Stimulated activated CD4-positive, alpha-beta T cell treated with anti-CD3 and anti-CD28 coated beads, Interleukin-4, amount 100 ng/mL, for 48 hours (primary cell): Measurements from ENCODE around the gene MACROD2.
"Not testable (repeated sequence)": the region's sequence is repeated elsewhere in the genome, so short reads cannot be mapped to it uniquely, and the experiment has no call there.

Experiments used
- DNase-seq, 2 donors: peaks; one replicate each; pipeline ENCODE4 v3.0.0-alpha.2; 2020; ENCODE audit warnings: low read depth in 2 of 2

MACROD2 gene

DNA sequence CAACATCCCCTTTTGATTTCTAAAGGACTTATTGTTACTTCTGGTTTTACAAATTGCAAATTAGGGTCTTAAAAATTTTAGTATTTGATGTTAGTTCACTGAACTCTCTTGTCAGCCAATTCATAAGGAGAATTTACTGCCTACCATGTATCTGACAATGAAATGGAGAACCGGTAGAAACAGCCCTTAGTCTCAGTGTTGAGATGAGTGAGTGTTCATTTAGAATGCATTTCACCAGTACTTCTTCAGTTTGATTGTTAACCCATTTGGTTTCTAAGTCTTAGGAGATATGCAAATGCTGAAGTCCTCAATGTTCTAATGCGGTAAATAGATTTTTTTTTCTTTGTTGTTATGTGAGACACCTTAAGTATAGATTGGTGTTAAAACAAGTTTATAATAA is 958.4 kb downstream of the MACROD2 start:
- no peak for DNase-seq

DNA sequence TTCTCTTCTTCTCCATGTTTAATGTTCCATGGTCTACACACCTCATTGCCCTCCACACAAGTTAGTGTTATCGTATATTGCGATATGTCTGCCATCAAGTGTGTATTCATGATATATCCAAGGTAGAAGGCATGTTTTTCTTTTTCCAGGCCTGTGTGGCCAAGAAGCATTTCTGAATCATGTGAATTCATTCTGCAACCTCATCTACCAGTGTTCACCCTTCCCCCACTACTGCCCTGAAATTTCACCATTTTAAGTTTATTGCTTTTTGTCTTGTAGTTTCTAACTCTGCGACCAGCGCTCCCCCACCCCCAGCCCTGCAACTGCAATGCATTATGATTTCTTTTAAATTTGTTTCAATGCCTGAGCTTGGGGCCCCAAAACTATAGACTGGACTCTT is 960.1 kb downstream of the MACROD2 start:
- DNase-seq, result no peak

DNA sequence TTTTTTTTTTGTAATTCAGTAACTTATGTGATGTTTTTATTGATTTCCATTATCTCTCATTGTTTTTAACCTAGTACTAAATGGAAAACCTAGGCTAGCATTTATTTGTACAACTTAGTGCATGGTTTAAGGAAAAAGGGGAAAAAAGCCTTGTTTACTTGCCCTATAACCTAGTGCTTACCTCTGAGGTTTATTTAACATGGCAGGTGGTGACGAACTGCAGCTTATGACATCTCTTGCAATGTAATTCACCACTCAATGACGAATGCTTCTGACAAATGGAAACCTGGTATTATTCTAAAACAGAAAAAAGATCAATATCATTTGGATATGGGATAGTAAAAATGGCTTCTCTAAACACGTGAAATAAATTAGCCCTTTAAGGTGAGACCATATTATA is 960.7 kb downstream of the MACROD2 start:
- no peak for DNase-seq

DNA sequence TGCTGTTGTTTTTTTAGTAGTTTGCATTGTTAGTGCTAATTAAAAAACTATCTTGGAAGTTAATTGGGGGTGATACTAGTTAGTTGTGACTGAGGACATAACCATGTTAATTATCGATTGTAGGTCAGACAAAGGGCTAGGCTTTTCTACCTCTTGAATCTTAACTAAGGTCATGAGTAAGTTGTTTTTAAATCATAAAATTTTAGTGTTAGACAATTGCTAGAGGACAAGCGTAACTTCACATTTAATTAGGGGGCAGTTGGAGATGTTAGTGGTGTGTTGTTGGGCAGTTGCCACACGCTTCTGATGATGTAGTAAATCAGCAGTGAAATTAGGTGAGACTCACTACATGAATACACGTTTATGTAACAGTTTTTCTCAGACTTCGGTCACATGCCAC is 961.2 kb downstream of the MACROD2 start:
- no peak for DNase-seq

DNA sequence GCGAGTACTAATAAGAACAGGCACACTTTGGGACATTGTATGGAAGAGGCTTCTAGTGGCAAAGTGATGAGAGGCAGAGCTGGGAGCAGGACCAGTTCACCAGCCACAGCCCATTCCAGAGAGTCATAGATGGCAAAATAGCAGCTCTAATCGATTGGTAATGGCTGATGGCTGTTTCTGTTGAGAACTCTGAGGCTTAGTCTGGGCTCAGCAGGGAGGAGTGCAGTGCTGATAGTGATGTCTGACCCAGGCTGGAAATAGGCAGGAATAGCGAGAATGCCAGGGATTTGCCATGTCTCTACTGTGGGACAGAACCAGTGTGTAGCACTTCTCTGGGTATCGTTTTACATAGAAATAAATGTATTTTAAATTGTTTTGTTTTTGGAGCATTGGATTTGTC is 962.1 kb downstream of the MACROD2 start:
- no peak for DNase-seq

DNA sequence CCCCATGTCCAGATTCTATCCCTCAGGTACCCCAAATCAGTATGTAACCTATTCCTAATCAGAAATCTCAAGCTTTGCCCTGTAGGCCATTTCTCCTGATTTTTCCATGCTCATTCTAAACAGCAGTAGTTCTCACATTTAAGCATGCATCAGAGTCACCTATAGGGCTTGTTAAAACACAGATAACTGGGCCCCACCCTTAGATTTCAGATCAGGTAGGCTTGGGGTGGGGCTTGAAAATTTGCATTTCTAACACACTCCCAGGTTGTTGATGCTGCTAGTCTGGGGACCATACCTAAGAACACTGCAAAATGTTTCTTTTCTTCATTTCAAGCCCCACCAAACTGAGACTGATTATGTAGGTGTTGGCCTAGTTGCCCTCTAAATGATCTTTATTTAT is 963.3 kb downstream of the MACROD2 start:
- no peak for DNase-seq

DNA sequence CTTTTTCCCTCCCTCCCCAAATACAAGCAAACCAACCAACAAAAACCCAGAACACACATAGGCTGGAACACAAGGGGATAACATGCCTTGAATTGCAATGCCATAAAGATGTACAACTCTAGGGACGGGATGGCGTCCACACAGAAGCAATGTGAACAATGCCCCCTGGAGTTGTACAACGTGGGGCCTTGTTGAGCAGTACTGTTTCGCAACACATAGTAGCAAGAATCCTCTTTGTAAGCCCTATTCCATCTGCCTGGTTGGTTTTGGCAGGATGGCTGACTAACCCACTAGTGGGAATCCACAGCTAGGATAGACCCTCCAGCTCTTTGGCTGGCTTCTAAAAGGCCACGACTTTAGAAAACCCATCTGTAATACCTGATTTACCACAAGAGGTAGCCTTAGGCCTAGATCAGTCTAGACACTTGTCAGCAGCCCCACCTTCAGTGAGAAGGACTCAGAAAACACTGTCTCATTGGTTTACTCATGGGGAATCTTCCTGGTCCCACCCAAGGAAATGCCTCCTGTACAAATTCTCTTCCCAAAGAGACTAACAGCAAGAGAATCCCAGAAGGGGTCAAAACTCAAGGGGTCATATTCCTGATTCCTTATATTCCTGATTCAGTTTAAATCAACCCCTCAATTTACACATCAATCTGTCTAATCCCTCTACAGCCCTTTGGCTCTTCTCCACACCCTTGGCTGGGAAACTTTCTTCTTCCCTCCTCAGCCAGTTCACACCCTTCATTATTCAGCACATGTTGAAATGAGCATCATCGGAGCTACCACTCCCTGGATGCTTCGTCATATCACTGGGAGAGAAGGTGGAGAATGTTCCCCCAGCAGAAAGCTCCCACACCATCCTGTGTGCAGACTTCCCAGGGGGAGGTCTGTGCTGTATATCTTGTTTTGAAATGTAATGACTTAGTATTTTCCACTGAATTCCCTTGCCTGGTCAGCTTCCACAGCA is 964.5 kb downstream of the MACROD2 start:
- no peak for DNase-seq

DNA sequence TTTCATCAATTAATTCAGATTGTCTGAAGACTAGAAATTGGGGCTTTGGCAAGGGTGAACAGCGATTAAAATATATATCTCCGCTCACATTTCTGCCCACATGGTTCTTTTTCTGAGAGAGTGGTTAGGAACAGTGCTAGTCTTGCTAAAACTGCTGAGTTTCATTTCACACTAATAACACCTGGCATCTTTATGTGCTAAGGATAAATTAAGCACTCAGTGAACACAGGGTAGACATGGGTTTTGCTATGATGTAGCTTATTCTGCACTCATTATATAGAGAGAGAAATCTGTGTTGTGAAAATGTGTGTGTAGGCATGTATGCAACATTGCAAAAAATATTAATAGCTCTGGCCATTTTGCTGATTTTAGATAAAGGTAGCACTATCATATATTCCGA is 965.5 kb downstream of the MACROD2 start:
- DNase-seq, result no peak

DNA sequence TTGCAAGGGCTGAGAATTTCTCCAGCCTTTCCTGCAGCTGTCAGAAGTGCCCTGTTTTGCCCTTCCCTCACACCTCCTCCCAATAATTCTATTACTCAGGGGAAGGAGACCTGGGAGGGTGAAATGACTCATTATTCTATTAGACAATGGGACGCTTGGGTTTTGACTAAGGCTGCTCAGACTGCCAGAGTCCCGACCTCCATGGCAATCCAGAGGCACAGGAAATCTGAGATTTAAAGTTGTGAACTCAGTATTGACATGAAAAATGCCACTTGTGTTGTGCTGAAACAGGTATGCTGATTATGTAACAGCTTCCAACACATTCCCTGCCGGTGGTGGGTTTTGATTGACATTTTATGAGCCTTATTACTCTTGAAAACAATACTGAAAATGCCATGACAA is 967.9 kb downstream of the MACROD2 start:
- DNase-seq, result no peak

DNA sequence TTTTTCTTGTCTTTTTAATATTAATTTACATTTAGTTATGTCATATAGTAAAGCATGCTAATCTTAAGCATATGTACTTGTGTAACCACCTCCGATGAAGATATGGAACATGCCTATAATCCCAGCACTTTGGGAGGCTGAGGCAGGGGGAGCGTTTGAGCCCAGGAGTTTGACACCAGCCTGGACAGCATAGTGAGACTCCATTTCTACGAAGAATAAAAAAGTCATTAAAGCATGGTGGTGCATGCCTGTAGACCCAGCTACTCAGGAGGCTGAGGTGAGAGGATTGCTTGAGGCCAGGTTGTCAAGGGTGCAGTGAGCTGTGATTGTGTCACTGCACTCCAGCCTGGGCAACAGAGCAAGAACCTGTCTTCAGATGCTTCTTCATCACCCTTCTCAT is 970.9 kb downstream of the MACROD2 start:
- DNase-seq, result no peak

DNA sequence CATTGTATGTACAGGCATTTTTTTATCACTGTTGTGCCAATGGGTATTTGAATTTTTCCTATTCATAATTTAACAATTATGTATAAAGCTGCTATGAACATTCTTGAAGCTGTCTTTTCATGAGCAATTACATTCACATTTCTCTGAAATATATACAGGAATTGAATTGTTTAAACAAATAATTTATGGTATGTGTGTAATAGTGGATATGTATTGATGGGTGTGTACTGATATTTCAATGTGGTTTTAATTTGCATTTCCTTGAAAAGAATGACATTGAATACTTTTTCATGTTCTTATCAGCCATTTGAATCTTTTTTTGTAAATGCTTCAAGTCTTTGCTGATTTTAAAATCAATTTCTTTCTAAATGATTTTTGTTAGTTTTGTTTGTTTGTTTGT is 971.5 kb downstream of the MACROD2 start:
- DNase-seq, result no peak

DNA sequence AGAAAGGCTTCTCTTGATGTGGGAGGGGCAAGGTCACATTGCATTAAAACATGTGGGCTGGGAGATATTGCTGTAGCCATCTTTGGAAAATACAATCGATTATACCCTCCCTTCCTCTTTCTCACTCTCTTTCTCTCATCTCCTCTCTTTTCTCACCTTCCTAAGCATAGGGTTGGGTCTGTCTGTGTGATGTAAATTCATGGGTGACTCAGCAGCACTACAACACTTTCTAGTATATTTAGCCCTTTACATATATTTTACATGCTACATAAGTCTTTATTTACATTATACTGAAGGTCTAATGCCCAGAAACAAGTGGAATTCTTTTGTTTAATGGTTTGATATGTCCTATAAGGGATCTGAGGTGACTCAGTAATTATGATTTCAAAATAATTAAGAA is 976.9 kb downstream of the MACROD2 start:
- no peak for DNase-seq

DNA sequence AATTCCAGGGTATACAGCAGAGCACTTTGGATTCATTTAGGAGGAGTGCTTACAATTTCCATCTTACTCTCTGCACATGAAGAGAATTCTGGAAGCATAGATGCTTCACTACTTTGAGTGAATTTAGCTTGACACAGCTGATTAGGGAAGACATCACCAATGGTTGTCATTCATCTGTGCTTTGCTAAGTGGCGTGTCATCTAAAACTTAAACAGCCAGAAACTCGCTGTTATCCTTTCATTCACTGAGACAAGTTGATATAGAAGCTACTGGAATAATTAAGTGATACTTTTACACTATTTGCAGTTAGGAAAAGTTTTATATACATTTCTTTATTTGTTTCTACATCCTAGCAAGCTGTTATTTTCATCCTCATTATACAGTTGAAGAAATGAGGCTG is 977.4 kb downstream of the MACROD2 start:
- DNase-seq, result no peak

DNA sequence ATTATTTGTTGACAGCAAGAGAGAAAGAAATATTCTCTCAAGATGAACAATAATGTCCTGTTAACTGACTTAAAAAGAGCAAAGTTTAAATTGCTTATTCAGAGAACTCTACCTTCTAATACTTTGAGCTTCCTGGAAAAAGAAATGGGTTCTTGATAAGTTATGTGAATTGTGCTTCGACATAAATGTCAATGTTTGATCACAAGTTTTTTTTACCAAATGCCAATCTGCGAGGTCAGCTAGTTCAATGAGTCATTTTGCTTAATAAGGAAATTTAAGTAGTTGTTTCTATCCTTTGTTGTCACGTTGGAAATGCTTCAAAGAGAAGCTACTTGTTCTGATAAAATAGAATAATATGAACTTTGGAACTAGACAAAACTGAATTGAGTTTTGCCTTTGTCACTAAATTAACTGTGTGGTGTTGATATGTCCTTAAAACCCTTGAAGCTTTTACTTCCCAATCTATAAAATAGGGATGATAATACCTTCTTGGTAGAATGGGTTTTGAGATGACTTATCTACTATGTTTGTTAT is 984.2 kb downstream of the MACROD2 start:
- DNase-seq, result no peak

DNA sequence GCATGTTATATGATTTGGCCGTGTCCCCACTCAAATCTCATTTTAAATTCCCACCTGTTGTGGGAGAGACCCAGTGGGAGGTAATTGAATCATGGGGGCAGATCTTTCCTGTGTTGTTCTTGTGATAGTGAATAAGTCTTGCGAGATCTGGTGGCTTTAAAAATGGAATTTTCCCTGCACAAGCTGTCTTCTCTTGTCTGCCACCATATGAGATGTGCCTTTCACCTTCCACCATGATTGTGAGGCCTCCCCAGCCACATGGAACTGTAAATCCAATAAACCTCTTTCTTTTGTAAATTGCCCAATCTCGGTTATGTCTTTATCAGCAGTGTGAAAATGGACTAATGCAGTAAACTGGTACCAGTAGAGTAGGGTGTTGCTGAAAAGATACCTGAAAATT is 986.2 kb downstream of the MACROD2 start:
- not testable (repeated sequence) for DNase-seq

DNA sequence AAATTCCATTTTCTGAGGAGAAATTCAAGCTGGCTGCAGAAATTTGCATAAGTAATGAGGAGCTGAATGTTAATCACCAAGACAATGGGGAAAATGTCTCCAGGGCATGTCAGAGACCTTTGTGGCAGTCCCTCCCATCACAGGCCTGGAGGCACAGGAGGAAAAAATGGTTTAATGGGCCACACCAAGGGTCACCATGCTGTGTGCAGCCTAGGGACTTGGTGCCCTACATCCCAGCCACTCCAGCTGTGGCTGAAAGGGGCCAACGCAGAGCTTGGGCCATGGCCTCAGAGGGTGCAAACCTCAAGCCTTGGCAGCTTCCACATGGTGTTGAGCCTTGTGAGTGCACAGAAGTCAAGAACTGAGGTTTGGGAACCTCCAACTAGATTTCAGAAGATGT is 987.0 kb downstream of the MACROD2 start:
- not testable (repeated sequence) for DNase-seq

DNA sequence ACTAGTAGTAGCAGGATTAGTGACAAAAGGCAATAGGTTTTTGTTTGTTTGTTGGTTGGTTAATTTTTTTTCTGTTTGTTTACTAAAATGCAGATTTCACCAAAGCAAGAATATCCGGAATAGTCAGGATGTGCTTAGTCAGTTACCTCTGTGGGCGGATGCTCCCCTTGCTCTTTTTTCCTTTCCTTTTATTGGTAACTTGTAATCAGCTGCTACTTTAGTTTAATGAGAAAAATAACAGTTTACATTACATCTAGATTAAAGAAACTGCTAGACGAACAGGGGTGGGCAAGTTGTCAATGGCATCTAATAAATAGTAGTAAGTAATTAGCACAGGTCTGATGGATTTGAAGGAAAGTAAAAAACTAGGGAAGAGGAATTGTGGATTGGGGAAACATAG is 989.0 kb downstream of the MACROD2 start:
- no peak for DNase-seq

DNA sequence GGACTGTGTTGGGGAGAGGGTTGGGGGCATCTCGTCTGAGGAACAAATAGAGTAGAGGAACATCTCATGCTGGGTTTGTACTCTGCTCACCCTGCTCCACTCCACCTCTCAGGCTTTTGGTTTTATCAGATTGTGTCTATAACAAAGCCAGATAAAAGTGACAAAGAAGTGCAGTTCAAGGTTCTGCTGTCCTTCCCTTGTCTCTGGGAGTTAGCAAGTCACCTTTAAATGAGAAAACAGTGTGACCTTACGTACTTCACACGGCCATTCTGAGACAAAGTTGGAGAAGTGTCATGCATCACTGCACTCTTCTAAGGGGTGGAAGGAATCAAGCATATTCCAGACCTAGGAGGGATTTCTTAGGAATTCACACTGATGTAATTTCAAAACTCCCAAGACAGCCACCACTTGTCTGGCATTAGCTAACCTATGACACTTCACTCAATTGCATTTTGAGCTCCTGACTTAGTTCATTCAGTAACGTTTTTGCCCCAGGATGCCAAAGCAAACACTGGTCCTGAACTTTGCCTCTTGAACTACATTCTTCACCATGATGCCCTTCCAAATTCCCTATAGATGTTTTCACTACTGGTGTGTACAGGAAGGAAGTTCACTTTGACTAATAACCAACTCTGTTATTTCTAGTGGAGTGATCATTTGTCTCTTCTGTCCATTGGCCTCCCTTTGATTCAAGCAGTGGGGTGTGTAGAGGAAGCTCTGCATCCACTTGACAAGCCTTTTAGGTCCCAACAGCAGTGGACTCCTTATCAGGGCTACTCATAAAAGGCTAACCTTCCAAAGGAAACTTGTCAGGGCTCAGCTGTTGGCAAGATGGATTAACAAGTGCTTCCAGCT is 989.7 kb downstream of the MACROD2 start:
- DNase-seq, result no peak

DNA sequence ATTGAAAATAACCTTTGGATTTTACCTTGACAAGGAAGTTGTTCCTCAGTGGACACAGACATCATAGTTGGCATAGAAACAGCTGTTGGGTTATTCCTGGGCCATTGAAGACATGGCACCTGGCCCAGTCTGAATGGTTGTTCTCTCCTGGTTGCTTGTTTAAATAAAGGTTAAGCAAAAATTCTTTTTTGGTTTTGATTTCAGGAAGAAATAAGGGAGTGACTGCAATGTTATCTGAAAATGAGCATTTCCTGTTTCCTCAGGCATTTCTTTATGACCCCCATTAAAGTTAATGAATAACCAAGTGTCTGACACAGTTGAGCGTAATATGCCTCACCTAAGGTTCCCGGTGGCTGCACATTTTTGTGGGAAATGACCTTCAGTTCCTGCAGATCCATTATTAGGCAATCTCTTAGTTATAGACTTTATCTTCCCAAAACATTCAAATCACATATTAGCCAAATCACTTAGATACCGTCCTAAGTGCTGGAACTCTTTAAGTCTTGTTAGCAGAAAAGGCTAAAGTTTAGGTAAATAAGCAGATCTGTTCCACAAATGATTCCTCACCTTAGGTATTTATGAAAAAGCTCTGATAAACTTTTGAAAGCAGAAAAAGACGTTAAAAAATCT is 990.8 kb downstream of the MACROD2 start:
- no peak for DNase-seq

DNA sequence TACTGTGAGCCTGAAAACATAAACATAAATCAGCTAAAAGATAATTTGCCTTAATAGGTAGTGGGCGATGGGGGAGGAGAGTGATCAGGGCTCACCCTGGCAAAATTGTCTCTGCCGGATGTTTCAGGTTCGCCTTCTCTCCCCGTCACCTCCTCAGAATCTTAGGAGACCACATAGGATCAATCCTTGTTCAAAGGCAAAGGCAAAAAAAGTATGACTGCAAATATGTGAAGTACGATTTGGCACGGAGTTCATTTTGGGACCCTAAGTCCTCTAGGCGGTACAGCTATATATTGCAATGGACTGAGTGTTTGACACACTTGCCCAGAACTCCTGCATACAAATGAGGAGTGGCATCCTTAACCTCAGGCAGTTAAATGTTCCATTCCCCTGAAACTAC is 991.3 kb downstream of the MACROD2 start:
- no peak for DNase-seq

DNA sequence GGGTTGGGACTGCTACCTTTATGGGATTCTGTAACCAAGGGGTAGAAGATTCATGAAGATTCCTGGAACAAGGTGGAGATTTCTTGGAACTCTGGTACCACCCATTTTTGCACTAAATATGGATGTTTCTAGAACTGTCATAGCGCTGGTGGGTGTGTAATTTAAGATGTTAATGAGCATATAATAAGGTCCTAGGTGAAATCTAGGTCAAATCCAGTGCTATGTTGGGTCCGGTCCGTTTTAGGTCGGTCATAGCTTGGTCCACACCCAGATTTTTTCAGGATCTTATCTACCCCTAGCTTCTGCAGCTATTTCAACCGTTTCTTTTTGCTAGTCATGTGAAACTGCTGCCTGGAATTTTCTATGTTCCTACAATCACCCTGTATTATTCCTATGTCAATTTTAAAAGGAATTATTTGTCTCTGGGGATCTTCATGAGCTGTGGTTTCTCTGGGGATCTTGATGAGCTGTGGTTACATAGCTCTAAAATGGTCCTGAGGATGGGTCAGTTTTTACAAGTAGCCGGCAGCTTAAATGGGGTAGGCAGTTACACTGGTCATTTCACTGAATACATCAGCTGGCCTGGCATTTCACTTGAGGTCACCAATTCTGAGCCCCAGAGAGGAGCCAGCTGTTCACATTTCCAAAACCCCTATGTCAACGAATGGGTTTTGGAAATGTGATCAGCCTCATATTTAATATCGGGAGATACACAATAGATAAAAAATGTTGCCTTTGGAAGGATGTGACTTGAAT is 994.4 kb downstream of the MACROD2 start:
- DNase-seq, result no peak
